ENCODE measurements around the gene GALT.

DNA sequence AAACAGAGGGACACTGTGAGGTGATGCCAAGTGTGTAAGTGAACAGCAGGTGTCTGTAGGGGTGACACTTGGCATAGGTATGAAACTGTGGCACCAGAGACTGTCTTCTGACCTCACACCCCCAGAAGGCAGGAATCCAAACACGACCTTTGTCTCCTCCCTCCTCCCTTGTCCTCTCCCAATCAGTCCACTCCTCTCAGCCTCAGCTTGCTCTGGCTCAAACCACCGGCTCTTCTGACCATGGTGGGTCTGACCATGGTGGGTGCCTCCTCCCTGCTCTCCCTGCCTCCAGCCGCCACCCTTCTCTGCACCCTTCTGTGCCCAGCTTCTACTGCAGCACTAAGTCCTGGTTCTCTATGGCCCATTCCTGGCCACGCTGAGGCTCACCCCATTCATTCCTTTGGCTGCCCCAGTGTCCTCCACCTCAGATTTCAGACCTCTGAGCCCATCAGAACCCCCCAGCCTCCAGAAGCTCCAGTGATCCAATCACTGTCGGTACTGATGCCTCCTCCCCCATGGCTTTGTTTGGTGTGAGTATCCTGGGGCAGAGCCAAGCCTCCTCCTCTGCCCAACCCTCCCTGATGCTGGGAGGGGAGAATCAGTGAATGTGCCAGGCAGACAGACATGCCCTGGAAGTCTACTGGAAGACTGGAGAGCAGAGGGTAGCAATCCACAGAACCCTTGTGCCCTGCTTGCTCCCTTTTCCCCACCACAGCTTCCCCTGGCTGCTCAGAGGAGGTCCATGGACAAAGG, 15.9 kb upstream of the GALT start:
- TF ChIP-seq, protein P1, sequence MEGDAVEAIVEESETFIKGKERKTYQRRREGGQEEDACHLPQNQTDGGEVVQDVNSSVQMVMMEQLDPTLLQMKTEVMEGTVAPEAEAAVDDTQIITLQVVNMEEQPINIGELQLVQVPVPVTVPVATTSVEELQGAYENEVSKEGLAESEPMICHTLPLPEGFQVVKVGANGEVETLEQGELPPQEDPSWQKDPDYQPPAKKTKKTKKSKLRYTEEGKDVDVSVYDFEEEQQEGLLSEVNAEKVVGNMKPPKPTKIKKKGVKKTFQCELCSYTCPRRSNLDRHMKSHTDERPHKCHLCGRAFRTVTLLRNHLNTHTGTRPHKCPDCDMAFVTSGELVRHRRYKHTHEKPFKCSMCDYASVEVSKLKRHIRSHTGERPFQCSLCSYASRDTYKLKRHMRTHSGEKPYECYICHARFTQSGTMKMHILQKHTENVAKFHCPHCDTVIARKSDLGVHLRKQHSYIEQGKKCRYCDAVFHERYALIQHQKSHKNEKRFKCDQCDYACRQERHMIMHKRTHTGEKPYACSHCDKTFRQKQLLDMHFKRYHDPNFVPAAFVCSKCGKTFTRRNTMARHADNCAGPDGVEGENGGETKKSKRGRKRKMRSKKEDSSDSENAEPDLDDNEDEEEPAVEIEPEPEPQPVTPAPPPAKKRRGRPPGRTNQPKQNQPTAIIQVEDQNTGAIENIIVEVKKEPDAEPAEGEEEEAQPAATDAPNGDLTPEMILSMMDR (IDR thresholded peaks at IDR 0.05 in 4 of 5, conservative IDR thresholded peaks at IDR 0.05 in 1 of 5), result no peak
- no peak for TF ChIP-seq POLR2A (IDR thresholded peaks at IDR 0.05)
